CD4-positive, alpha-beta T cell treated with Interleukin-6 at 100 ng/mL for 8 hours (primary cell): ENCODE measurements around the gene CTH.
"Not testable (repeated sequence)": the region's sequence is repeated elsewhere in the genome, so short reads cannot be mapped to it uniquely, and the experiment has no call there.

Experiments
- DNase-seq: peaks from one replicate; pipeline ENCODE4 v3.0.0-alpha.2; 2020; ENCODE audit warnings: mixed read lengths, low spot score

Gene CTH

DNA sequence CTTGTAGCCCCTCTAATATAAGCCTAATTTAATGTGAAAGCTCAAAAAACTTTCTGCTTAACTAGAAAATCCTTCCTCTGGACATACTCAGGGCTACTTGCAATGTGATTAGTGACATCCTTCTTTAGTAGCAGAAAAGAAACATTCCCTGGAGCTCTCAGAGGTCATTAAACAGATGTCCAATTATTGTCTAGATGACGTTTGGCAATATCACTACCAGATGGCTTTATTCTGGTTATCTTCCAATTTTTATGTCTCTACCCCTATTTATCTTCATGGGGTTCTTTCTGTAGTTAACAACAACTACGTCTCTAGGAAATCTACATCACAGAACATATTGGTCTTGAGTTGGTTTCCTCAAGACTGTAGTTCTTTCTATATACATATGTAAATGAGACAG is 44.2 kb downstream of the CTH start:
- no peak for DNase-seq

- DNase-seq, result no peak
Measured at GRCh38 chr1:70458131-70458530, 47.1 kb downstream of the CTH start.

GRCh38 chr1:70459496-70460225 is 48.6 kb downstream of the CTH start:
- DNase-seq, result no peak

DNA sequence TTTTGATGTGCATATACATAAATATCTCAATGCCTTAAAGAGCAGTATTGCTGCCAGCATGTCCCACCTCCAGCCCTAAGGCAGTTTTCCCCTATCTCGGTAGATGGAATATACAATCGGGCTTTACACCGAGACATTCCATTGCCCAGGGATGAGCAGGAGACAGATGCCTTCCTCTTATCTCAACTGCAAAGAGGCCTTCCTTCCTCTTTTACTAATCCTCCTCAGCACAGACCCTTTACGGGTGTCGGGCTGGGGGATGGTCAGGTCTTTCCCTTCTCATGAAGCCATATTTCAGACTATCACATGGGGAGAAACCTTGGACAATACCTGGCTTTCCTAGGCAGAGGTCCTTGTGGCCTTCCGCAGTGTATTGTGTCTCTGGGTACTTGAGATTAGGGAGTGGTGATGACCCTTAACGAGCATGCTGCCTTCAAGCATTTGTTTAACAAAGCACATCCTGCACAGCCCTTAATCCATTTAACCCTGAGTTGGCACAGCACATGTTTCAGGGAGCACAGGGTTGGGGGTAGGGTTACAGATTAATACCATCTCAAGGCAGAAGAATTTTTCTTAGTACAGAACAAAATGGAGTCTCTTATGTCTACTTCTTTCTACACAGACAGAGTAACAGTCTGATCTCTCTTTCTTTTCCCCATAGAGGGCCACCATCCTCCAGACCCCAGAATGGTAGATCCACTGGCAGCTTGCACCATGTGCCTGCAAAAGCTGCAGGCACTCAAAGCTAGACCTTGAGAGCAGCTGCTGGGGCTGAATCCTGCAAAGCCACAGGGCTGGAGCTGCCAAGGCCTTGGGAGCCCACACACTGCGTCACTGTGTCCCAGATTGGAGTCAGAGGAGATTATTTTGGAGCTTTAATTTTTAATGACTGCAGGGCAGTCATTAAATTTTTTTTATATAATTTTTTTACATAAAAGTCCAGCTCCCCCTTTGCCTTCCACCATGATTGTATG is 50.0 kb downstream of the CTH start:
- not testable (repeated sequence) for DNase-seq

DNA sequence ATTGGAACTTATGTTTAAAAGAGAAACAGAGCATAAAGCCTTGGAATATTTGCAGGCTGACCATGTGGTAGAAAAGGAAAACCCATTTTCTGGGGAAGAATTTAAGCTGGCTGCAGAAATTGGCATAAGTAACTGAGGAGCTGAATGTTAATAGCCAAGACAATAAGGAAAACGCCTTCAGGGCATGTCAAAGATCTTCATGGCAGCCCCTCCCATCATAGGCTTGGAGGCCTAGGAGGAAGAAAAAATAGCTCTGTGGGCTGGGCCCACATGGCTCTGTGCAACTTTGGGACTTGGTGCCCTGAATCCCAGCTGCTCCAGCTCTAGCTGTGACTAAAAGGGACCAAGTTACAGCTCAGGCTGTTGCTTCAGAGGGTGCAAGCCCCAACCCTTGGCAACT is 51.5 kb downstream of the CTH start:
- DNase-seq, result no peak

DNA sequence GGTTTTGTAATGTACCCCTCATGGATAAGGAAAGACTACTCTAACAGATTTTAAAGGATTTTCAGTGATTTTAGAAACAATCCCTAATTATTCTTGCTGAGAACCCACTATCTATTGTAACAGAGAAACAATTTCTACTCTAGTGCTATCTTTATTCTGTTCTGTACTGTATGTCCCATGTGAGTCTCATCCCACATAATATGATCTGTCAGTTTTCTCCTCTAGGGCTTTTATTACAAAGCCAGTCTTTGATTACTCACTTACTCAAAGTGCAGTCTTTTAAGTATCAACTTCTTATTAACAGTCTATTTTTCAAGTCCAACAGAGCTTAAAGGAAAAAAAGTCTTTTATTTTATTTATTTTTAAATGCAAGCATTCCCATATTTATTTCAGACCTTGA is 54.8 kb downstream of the CTH start:
- no peak for DNase-seq

- DNase-seq, result no peak
Measured at GRCh38 chr1:70467531-70467930, 56.5 kb downstream of the CTH start.

GRCh38 chr1:70468180-70468579 is 57.1 kb downstream of the CTH start:
- DNase-seq, result no peak

DNA sequence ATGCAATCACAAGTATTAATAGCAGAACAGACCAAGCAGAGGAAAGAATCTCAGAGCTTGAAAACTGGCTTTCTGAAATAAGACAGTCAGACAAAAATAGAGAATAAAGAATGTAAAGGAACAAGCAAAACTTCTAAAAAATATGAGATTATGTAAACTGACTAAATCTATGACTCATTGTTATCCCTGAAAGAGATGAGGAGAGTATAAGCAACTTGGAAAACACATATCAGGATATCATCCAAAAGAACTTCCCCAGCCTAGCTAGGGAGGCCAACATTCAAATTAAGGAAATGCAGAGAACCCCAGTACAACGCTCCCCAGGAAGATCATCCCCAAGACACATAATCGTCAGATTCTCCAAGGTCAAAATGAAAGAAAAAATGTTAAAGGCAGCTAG is 58.1 kb downstream of the CTH start:
- not testable (repeated sequence) for DNase-seq

- DNase-seq, result no peak
Measured at GRCh38 chr1:70475023-70475422, 64.0 kb downstream of the CTH start.

DNA sequence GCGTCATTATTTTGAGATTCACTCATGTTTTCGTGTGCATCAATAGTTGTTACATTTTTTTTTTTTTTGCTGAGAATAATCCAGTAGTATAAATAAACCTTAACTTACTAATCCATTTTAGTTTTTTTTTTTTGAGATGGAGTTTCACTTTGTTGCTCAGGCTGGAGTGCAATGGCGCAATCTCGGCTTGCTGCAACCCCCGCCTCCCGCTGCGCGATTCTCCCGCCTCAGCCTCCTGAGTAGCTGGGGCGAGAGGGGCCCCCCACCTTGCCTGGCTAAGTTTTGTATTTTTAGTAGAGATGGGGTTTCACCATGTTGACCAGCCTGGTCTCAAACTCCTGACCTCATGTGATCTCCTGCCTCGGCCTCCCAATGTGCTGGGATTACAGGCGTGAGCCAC is 66.0 kb downstream of the CTH start:
- DNase-seq, result no peak

- not testable (repeated sequence) for DNase-seq
Measured at GRCh38 chr1:70477905-70478304, 66.8 kb downstream of the CTH start.

DNA sequence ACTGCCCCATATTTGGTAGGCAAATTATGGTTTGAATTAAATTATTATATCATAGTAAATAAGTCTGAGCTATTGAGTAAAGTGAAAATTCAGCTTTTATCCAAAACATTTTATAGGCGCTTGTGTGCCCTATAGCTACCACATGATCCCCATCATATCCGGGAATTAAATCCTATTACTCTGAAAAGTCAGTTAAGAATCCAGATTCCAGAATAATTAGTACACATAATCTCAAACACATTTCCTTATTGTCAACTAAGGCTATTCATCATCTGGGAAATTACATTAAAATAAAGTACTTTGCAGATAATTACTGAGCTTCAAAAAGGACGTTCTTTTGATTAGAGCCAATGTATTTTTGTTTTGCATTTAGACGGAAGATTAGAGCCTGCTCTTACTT is 72.3 kb downstream of the CTH start:
- DNase-seq, result no peak

- no peak for DNase-seq
Measured at GRCh38 chr1:70485624-70486023, 74.6 kb downstream of the CTH start.

DNA sequence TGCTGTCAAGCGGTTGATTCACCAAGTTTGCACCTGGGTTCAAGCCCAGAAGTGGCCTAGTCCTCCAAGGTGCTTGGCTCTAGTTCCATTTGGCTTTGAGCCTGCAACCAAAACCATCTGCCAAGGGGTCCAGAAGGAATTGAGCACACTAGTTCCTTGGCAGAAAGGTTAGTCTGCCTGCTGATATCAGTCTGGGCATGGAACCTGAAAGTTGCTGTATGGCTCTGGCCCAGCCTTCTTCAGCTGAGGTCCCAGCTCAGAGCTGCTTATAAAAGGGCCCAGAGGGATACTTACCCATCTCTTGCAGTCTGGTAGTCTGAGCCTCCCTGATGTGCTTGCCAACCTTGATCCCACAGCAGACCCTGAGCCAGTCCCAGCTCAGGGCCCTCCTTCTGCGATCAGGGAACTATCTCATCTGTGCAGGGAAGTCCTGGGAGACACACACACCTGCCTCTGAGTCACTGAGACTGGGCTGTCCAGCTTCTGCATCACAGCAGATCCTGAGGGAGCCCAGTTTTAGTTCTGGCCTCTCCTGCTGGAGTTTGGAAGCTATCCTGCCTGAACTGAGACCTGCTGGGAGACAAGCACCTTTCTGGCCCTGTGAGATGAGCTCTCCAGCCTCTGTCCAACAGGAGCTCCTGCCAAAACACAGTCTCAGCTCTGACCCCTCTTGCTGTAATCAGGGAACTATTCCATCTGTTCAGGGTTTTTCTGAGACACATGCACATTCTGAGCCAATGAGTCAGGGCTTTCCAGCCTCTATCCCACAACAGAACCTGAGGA is 75.8 kb downstream of the CTH start:
- no peak for DNase-seq

DNA sequence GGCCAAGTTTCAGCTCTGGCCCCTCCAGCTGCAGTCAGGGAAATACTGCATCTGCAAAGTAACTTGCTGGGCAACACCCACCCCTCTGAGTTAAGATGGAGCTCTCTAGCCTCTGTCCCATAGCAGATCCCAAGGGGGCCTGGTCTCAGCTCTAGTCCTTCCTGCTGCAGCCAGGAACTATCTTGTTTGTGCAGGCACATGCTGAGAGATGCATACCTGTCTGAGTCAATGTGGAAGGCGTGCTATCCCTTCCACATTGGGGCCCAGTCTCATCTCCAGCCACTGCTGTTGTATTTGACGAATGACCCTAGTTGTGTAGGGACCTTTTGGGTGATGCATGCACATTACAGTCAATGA is 76.4 kb downstream of the CTH start:
- DNase-seq, result no peak

- no peak for DNase-seq
Measured at GRCh38 chr1:70487910-70488665, 77.0 kb downstream of the CTH start.
